ENCODE data around the gene SCG5. TPM values are rescaled to one million over a fixed set of nuclear protein-coding genes. Genes with fewer than 3 reads are reported as not detected.
A peak's percentile ranks its signal among the peaks of the same experiment; 100 is the strongest.

The SCG5 gene
- total RNA-seq, 1 donor from 2014 or later, result 0.96 TPM

DNA sequence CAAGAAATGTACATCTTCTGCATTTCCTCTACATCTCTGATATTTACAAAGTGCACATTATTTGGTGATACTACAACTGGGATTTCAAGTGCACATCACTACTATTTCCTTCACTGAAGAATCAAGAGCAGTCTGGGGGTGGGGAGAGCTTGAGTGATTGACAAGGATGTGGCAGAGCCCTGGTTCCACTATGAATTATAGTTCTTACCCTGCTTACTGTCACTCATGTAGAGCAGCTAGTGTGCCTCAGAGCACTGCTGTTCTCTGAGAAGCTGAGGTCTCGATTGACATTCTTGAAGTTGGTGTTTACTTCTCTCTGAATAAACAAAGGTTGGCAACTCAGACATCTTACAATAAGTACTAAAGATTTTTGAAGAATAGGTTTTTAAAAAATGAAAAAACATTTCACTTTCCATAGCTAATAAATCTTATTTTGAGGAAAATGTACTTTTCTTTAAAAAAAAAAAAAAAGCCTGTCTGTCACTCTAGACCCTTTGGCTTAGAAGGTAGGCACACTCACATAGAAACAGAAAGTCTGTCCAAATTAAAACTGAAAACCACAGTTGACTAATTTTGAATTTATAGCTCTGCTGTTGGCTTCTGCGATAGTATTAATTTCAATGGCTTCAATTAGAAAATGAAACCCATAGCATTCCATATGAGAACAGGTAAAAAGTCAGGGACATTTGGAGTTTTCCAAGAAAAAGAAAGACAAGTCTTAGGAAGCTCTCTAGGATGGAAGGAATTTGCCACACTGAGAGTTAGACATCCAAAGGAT lies 81.8 kb downstream of the SCG5 start:
- Histone ChIP-seq H3K4me3 (no peak overlapping the region), H3K9me3 (no peaks in the 10 kb centered on the region), H3K27ac (no peak overlapping the region), H3K4me1 (peaks cover 11% of the 10 kb centered on the region), H3K27me3 (peaks cover 19% of the 10 kb centered on the region), H3K36me3 (no peaks in the 10 kb centered on the region)
- TF ChIP-seq, protein P1, sequence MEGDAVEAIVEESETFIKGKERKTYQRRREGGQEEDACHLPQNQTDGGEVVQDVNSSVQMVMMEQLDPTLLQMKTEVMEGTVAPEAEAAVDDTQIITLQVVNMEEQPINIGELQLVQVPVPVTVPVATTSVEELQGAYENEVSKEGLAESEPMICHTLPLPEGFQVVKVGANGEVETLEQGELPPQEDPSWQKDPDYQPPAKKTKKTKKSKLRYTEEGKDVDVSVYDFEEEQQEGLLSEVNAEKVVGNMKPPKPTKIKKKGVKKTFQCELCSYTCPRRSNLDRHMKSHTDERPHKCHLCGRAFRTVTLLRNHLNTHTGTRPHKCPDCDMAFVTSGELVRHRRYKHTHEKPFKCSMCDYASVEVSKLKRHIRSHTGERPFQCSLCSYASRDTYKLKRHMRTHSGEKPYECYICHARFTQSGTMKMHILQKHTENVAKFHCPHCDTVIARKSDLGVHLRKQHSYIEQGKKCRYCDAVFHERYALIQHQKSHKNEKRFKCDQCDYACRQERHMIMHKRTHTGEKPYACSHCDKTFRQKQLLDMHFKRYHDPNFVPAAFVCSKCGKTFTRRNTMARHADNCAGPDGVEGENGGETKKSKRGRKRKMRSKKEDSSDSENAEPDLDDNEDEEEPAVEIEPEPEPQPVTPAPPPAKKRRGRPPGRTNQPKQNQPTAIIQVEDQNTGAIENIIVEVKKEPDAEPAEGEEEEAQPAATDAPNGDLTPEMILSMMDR (IDR thresholded peaks at IDR 0.05), result no peak
- intact Hi-C loops (cut with DNase I), result no loop called here
- DNase-seq (no peak), ATAC-seq (no peak)

DNA sequence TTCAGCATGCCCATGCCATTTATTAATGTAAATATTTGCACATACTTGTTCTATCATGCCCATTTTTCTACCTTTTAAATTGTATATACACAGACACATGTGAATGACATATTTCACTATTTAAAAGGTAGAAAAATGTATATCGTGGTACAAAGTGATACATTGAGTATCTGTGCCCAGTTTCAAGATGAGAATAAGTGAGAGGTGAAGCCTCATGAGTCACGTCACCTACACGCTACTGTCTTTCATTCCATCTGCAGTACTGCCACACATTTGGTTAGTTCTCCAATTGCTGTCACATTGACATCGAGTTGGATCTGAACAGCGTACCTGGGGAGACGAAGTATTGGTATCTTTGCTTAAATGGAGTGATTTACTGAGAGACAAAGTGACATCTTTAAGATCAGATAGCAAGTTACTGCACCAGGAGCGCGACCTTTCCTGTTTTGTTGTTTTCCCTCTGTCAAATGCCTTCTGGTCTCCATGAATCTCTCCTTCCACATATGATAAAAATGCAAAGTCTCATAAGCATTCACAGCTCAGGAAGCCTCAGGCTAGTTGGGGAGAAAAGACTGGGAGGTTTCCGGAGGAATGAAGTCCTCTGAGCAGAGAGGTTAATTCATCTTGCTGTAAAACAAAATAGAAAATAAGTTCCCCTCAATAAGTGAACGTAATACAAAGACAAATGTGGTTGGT lies 88.3 kb downstream of the SCG5 start:
- TF ChIP-seq, protein P1 (IDR thresholded peaks at IDR 0.05), result no peak
- Histone ChIP-seq H3K27me3 (no peaks in the 10 kb centered on the region), H3K27ac (no peak overlapping the region), H3K36me3 (no peaks in the 10 kb centered on the region), H3K4me1 (no peaks in the 10 kb centered on the region), H3K4me3 (no peak overlapping the region), H3K9me3 (no peaks in the 10 kb centered on the region)
- DNase-seq, result no peak
- no peak for ATAC-seq
- intact Hi-C loops (cut with DNase I), result no loop called here

DNA sequence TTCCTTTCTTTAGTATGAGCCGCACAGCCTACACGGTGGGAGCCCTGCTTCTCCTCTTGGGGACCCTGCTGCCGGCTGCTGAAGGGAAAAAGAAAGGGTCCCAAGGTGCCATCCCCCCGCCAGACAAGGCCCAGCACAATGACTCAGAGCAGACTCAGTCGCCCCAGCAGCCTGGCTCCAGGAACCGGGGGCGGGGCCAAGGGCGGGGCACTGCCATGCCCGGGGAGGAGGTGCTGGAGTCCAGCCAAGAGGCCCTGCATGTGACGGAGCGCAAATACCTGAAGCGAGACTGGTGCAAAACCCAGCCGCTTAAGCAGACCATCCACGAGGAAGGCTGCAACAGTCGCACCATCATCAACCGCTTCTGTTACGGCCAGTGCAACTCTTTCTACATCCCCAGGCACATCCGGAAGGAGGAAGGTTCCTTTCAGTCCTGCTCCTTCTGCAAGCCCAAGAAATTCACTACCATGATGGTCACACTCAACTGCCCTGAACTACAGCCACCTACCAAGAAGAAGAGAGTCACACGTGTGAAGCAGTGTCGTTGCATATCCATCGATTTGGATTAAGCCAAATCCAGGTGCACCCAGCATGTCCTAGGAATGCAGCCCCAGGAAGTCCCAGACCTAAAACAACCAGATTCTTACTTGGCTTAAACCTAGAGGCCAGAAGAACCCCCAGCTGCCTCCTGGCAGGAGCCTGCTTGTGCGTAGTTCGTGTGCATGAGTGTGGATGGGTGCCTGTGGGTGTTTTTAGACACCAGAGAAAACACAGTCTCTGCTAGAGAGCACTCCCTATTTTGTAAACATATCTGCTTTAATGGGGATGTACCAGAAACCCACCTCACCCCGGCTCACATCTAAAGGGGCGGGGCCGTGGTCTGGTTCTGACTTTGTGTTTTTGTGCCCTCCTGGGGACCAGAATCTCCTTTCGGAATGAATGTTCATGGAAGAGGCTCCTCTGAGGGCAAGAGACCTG lies 89.5 kb downstream of the SCG5 start:
- no peaks in the 10 kb centered on the region for H3K36me3 ChIP-seq
- TF ChIP-seq, protein P1 (IDR thresholded peaks at IDR 0.05), result no peak
- no peak overlapping the region for H3K4me3 ChIP-seq
- no peak overlapping the region for H3K27ac ChIP-seq
- H3K9me3 ChIP-seq, result no peaks in the 10 kb centered on the region
- peak; percentile 85 for ATAC-seq
- no peaks in the 10 kb centered on the region for H3K27me3 ChIP-seq
- intact Hi-C loops (cut with DNase I), result no loop called here
- DNase-seq, result peak; percentile 88
- no peaks in the 10 kb centered on the region for H3K4me1 ChIP-seq

DNA sequence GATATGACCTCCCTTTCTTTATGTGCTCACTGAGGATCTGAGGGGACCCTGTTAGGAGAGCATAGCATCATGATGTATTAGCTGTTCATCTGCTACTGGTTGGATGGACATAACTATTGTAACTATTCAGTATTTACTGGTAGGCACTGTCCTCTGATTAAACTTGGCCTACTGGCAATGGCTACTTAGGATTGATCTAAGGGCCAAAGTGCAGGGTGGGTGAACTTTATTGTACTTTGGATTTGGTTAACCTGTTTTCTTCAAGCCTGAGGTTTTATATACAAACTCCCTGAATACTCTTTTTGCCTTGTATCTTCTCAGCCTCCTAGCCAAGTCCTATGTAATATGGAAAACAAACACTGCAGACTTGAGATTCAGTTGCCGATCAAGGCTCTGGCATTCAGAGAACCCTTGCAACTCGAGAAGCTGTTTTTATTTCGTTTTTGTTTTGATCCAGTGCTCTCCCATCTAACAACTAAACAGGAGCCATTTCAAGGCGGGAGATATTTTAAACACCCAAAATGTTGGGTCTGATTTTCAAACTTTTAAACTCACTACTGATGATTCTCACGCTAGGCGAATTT lies 91.2 kb downstream of the SCG5 start:
- no peaks in the 10 kb centered on the region for H3K36me3 ChIP-seq
- intact Hi-C loops (cut with DNase I), result no loop called here
- no peaks in the 10 kb centered on the region for H3K27me3 ChIP-seq
- no peaks in the 10 kb centered on the region for H3K4me1 ChIP-seq
- no peak overlapping the region for H3K27ac ChIP-seq
- no peaks in the 10 kb centered on the region for H3K9me3 ChIP-seq
- no peak for ATAC-seq
- H3K4me3 ChIP-seq, result no peak overlapping the region
- DNase-seq, result no peak
- TF ChIP-seq, protein P1 (IDR thresholded peaks at IDR 0.05), result no peak

DNA sequence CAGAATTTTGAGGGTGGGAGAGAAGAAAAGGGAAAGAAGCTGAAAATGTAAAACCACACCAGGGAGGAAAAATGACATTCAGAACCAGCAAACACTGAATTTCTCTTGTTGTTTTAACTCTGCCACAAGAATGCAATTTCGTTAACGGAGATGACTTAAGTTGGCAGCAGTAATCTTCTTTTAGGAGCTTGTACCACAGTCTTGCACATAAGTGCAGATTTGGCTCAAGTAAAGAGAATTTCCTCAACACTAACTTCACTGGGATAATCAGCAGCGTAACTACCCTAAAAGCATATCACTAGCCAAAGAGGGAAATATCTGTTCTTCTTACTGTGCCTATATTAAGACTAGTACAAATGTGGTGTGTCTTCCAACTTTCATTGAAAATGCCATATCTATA lies 91.8 kb downstream of the SCG5 start:
- no peaks in the 10 kb centered on the region for H3K27me3 ChIP-seq
- H3K36me3 ChIP-seq, result no peaks in the 10 kb centered on the region
- no peak overlapping the region for H3K4me3 ChIP-seq
- no peak overlapping the region for H3K27ac ChIP-seq
- DNase-seq (no peak), ATAC-seq (no peak)
- TF ChIP-seq, protein P1 (IDR thresholded peaks at IDR 0.05), result no peak
- H3K4me1 ChIP-seq, result no peaks in the 10 kb centered on the region
- intact Hi-C loops (cut with DNase I), result no loop called here
- no peaks in the 10 kb centered on the region for H3K9me3 ChIP-seq

All from upper lobe of right lung (tissue), 1 donor.